ENCODE measurements around the gene CFAP410. TPM values are rescaled to one million over a fixed set of nuclear protein-coding genes. Genes with fewer than 3 reads are reported as not detected.

Gene CFAP410
- total RNA-seq: 25.4 TPM
- long read RNA-seq, partial matches to known transcripts: 7 of 20 reads
- long read RNA-seq, other reads (novel, unspliced or antisense): 13 of 20 reads

- TF ChIP-seq CTCF (IDR thresholded peaks at IDR 0.05): no peak
- DNase-seq: peak; percentile 97
- peak; percentile 94 for ATAC-seq
- H3K9me3 ChIP-seq: no peaks in the 10 kb centered on the region
- peaks cover 16% of the 10 kb centered on the region for H3K4me1 ChIP-seq
- peak within 1 kb of the TSS; percentile 82 for H3K4me3 ChIP-seq
- intact Hi-C loops (cut with DNase I): no loop called here
- H3K36me3 ChIP-seq: peaks cover 8% of the 10 kb centered on the region
- H3K27ac ChIP-seq: peak within 1 kb of the TSS; percentile 97
- H3K27me3 ChIP-seq: no peaks in the 10 kb centered on the region
Measured at GRCh38 chr21:44338971-44339910, at the start of gene CFAP410. Gene CFAP410, minus strand, starts transcription at chr21:44339390. Its CDS starts 196 bp downstream, at chr21:44339194.

- ATAC-seq: no peak
- intact Hi-C loops (cut with DNase I): no loop called here
Measured at GRCh38 chr21:44384968-44385367, 45.8 kb upstream of the CFAP410 start.

GRCh38 chr21:44383216-44383615 lies 44.0 kb upstream of the CFAP410 start:
- Histone ChIP-seq H3K4me3 (no peak overlapping the region), H3K27ac (no peak overlapping the region), H3K4me1 (no peaks in the 10 kb centered on the region), H3K9me3 (peaks cover 21% of the 10 kb centered on the region), H3K36me3 (no peaks in the 10 kb centered on the region), H3K27me3 (no peaks in the 10 kb centered on the region)
- TF ChIP-seq CTCF (IDR thresholded peaks at IDR 0.05): no peak
- ATAC-seq: no peak
- peak; percentile 29 for DNase-seq
- intact Hi-C loops (cut with DNase I): no loop called here

More at GRCh38 chr21:44384968-44385367, 45.8 kb upstream of the CFAP410 start:
- no peak for DNase-seq
- no peak for TF ChIP-seq CTCF (IDR thresholded peaks at IDR 0.05)
- no peak overlapping the region for H3K27ac ChIP-seq
- no peak overlapping the region for H3K4me3 ChIP-seq
- H3K9me3 ChIP-seq: peaks cover 21% of the 10 kb centered on the region
- H3K4me1 ChIP-seq: no peaks in the 10 kb centered on the region
- H3K27me3 ChIP-seq: no peaks in the 10 kb centered on the region
- no peaks in the 10 kb centered on the region for H3K36me3 ChIP-seq

DNA sequence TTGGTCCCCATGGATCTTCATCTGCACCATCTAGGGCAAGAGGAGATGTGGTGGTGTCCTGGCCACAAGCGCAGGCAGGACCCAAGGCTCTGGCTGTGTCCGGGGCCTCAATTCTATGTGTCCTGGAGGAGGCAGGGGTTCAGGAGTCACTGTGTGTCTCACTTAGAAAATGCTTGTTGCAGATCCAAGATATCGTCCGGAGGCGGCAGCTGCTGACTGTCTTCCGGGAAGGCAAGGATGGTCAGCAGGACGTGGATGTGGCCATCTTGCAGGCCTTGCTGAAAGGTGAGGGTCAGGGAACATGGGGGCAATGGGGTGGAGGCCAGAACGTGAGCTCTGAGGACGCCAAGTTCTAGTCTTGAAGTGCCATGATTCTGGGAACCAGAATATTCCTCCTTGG lies 43.3 kb upstream of the CFAP410 start:
- H3K36me3 ChIP-seq: no peaks in the 10 kb centered on the region
- no peak overlapping the region for H3K4me3 ChIP-seq
- intact Hi-C loops (cut with DNase I): no loop called here
- no peaks in the 10 kb centered on the region for H3K27me3 ChIP-seq
- no peak for TF ChIP-seq CTCF (IDR thresholded peaks at IDR 0.05)
- peaks cover 21% of the 10 kb centered on the region for H3K9me3 ChIP-seq
- H3K4me1 ChIP-seq: no peaks in the 10 kb centered on the region
- DNase-seq (peak; percentile 52), ATAC-seq (no peak)
- H3K27ac ChIP-seq: no peak overlapping the region

GRCh38 chr21:44381874-44382273 lies 42.7 kb upstream of the CFAP410 start:
- Histone ChIP-seq H3K36me3 (no peaks in the 10 kb centered on the region), H3K4me3 (no peak overlapping the region), H3K4me1 (no peaks in the 10 kb centered on the region), H3K9me3 (peaks cover 21% of the 10 kb centered on the region), H3K27me3 (no peaks in the 10 kb centered on the region), H3K27ac (no peak overlapping the region)
- intact Hi-C loops (cut with DNase I): no loop called here
- TF ChIP-seq CTCF (IDR thresholded peaks at IDR 0.05): no peak
- DNase-seq (no peak), ATAC-seq (no peak)

Measured in upper lobe of right lung (tissue), 1 donor.